Transverse colon (tissue), 4 donors: ENCODE data around the gene CCND3. TPM values are rescaled to one million over a fixed set of nuclear protein-coding genes. Genes with fewer than 3 reads are reported as not detected.

ENCODE experiments used
- DNase-seq: peaks from one replicate; pipeline ENCODE4 v3.0.0-alpha.2; 2019
- H3K27ac ChIP-seq, 4 donors: fragments of 200-600 bp; sonication (generic); 2 replicates each; pipeline ENCODE4 v1.5.1; 2016 to 2018; ENCODE audit warnings: inconsistent platforms in 4 of 4
- H3K27me3 ChIP-seq: fragments of 200-600 bp; sonication (generic); 2 replicates; pipeline ENCODE4 v1.5.1; 2017; ENCODE audit warnings: inconsistent platforms
- H3K36me3 ChIP-seq, 4 donors: fragments of 200-600 bp; sonication (generic); 2 replicates each; pipeline ENCODE4 v1.5.1; 2017 to 2019; ENCODE audit warnings: inconsistent platforms in 4 of 4
- H3K4me1 ChIP-seq, 4 donors: fragments of 200-600 bp; sonication (generic); 2 replicates each; pipeline ENCODE4 v1.5.1; 2017 to 2020; ENCODE audit warnings: inconsistent platforms in 4 of 4
- H3K4me3 ChIP-seq, 4 donors: fragments of 200-600 bp; sonication (generic); 1 replicate in 1 of 4; 2 replicates in 3 of 4; pipeline versions ENCODE4 v1.5.1 to v1.6.1; 2017 to 2019; ENCODE audit warnings: inconsistent platforms in 4 of 4
- H3K9me3 ChIP-seq, 2 donors: fragments of 200-600 bp; sonication (generic); 2 replicates each; pipeline ENCODE4 v1.5.1; 2017 to 2019; ENCODE audit warnings: inconsistent platforms in 2 of 2
- EP300 ChIP-seq: sonication (generic); formaldehyde crosslinking; IDR thresholded peaks from one replicate; pipeline ENCODE4 v1.6.1; 2017; ENCODE audit warnings: antibody characterized with exemption, low read depth
- POLR2A ChIP-seq: fragments of 450-650 bp; IDR thresholded peaks from one replicate; pipeline ENCODE4 v1.6.1; 2016; ENCODE audit warnings: antibody characterized with exemption, mild to moderate bottlenecking, moderate library complexity
- POLR2AphosphoS5 ChIP-seq, 3 donors: sonication (generic); formaldehyde crosslinking; IDR thresholded peaks; one replicate each; pipeline ENCODE4 v1.6.1; 2016; ENCODE audit warnings: antibody characterized with exemption in 3 of 3
- WGBS, 2 donors: methylation state at CpG; one replicate each; pipeline ENCODE4 v1.1.5; 2018; ENCODE audit warnings: low coverage in 1 of 2; 5-methylcytosine and 5-hydroxymethylcytosine counted together
- in situ Hi-C, 4 donors: fragments of 200-750 bp; cut with MboI; loops; one replicate each; pipeline versions ENCODE4 v1.15.0 to v1.15.1; 2017; ENCODE audit warnings: low sequenced_read_pairs in 3 of 4, low pct_ligation_motif_present in 1 of 4, low pct_unique_long_range_greater_than_20kb in 1 of 4
- intact Hi-C: fragments of 100-400 bp; cut with DNase I; formaldehyde crosslinking; loops from one replicate; pipeline ENCODE4 v1.15.1; 2023; ENCODE audit warnings: low total_unique reads
- total RNA-seq, 4 donors: library from RNA; depleted of rRNA; stranded (reverse); fragments of >200 nt; gene quantifications; one replicate each; pipeline ENCODE4 v1.1.0, GENCODE V29; 2016
- TF ChIP-seq, protein P1 (sequence below), 5 experiments: fragments of 200-600 bp in 3 of 5; fragments of 450-650 bp in 2 of 5; sonication (generic) in 3 of 5; IDR thresholded peaks; 1 replicate in 2 of 5; 2 replicates in 3 of 5; pipeline ENCODE4 v1.5.1; 2016 to 2017; ENCODE audit warnings: antibody characterized with exemption in 5 of 5, inconsistent platforms in 3 of 5, mild to moderate bottlenecking in 2 of 5, moderate library complexity in 1 of 5

CCND3 gene
- total RNA-seq, result 100 to 1,000 TPM in 1 of 4 donors, 10 to 100 TPM in 3; 55.3 to 178 (median 75.6) TPM

DNA sequence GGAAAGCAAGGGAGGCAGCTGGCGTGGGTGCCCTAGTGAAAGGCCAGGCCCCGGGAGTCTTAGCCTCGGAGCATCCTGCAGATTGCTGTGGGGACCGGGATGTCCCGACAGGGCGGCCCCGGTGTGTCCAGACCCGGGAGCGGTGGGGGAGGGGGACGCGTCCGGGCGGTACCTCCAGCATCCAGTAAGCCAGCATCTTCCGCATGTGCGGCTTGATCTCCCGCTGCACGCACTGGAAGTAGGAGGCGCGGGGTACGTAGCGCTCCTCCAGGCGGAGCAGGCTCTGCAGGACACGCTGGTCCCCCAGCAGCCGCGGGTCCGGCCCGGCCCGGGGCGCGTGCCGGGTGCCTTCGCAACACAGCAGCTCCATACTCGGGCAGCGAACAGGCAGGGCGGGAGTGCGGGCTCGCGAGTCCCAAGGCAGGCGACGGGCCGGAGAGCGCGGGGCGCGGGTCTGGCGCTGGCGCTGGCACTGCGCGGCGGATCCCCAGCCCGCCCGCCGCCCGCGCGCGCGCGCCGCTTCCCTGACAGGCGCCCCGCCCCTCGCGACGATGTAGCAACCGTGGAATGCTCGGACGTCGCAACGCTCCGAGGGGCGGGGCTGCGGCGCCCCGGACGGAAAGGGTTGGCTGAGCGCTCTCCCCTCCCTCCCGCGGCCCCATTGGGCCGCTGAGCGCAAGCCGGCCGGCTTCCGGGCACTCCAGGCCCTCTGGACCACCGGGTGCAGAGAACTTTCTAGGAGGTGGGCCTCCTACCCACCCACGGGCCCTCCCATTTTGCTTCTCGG lies at the start of gene CCND3:
CCND3 (minus strand) TSS at position 529 of the 787 bp plus-strand sequence; CDS start at position 370, 159 bp downstream.
- Histone ChIP-seq H3K27ac (peak within 1 kb of the TSS; percentile 84 to 95 (median 94)), H3K9me3 (no peaks in the 10 kb centered on the region), H3K36me3 (no peaks in the 10 kb centered on the region), H3K4me3 (peak within 1 kb of the TSS; percentile 75 to 84 (median 80)), H3K4me1 (peaks cover 29 to 47% (median 41%) of the 10 kb centered on the region in 4 donors), H3K27me3 (no peaks in the 10 kb centered on the region)
- intact Hi-C loops, result no loop called here
- TF ChIP-seq POLR2AphosphoS5 (IDR thresholded peaks at IDR 0.05) (peak; percentile 45 to 53 (median 53)), EP300 (no peak)
- DNase-seq, result peak; percentile 93
- WGBS, 2 donors, result 0% methylated on average over 40 of the region's 87 CpGs; no CpG with 5 or more reads in 1 of the 2 donors
- in situ Hi-C loops, result loop anchor here in 2 of 4 donors (10.0 to 25.0 kb wide), 2 partner anchors 103 to 271 kb away; partner anchors contain the start of gene MRPS10 (in 1 of the 2)

DNA sequence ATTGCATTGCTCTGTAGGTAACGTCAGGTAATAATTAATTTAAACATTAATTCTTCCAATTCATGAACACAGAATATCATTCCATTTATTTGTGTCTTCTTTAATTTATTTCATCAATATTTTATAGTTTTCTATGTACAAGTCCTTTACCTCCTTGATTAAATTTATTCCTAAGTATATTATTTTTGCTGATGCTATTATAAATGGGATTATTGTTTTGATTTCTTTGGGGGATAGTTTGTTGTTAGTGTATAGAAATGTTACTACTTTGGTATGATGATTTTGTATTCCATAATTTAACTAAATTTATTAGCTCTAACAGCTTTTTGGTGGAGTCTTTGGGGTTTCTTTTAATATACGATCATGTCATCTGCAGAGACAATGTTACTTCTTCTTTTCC lies 44.7 kb upstream of the CCND3 start:
- Histone ChIP-seq H3K27ac (no peak overlapping the region), H3K4me1 (no peaks in the 10 kb centered on the region), H3K27me3 (no peaks in the 10 kb centered on the region), H3K9me3 (no peaks in the 10 kb centered on the region), H3K36me3 (no peaks in the 10 kb centered on the region), H3K4me3 (no peak overlapping the region)
- in situ Hi-C loops (no loop called here), intact Hi-C loops (no loop called here)
- 99 to 100% methylated on average over 1 to 2 of the region's 2 CpGs for WGBS, 2 donors
- no peak for DNase-seq
- TF ChIP-seq, protein P1, sequence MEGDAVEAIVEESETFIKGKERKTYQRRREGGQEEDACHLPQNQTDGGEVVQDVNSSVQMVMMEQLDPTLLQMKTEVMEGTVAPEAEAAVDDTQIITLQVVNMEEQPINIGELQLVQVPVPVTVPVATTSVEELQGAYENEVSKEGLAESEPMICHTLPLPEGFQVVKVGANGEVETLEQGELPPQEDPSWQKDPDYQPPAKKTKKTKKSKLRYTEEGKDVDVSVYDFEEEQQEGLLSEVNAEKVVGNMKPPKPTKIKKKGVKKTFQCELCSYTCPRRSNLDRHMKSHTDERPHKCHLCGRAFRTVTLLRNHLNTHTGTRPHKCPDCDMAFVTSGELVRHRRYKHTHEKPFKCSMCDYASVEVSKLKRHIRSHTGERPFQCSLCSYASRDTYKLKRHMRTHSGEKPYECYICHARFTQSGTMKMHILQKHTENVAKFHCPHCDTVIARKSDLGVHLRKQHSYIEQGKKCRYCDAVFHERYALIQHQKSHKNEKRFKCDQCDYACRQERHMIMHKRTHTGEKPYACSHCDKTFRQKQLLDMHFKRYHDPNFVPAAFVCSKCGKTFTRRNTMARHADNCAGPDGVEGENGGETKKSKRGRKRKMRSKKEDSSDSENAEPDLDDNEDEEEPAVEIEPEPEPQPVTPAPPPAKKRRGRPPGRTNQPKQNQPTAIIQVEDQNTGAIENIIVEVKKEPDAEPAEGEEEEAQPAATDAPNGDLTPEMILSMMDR (IDR thresholded peaks at IDR 0.05), result no peak
- no peak for TF ChIP-seq POLR2AphosphoS5 (IDR thresholded peaks at IDR 0.05)
- TF ChIP-seq POLR2A, result no peak
- no peak for TF ChIP-seq EP300

DNA sequence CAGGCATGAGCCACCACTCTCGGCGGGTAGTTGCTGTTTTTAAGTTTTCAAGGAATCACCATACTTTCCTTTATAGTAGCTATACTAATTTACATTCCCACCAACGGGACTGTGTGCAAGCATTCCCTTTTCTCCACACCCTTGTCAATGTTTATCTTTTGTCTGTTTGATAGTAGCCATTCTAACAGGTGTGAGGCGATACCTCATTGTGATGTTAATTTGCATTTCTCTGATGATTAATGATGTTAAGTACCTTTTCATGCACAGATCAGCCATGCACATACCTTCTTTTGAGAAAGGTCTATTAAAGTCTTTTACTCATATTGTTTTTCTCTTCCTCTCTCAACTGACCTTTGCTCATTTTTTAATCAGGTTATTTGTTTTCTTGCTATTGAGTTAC lies 43.0 kb upstream of the CCND3 start:
- no peak for TF ChIP-seq POLR2AphosphoS5 (IDR thresholded peaks at IDR 0.05)
- no peak for TF ChIP-seq EP300
- TF ChIP-seq, protein P1 (IDR thresholded peaks at IDR 0.05), result no peak
- in situ Hi-C loops (no loop called here), intact Hi-C loops (no loop called here)
- H3K27ac ChIP-seq, result no peak overlapping the region
- H3K27me3 ChIP-seq, result no peaks in the 10 kb centered on the region
- H3K4me3 ChIP-seq, result no peak overlapping the region
- no peaks in the 10 kb centered on the region for H3K9me3 ChIP-seq
- H3K4me1 ChIP-seq, result no peaks in the 10 kb centered on the region
- H3K36me3 ChIP-seq, result no peaks in the 10 kb centered on the region
- 0 to 47% methylated on average over 1 to 4 of the region's 4 CpGs for WGBS, 2 donors
- DNase-seq, result no peak

DNA sequence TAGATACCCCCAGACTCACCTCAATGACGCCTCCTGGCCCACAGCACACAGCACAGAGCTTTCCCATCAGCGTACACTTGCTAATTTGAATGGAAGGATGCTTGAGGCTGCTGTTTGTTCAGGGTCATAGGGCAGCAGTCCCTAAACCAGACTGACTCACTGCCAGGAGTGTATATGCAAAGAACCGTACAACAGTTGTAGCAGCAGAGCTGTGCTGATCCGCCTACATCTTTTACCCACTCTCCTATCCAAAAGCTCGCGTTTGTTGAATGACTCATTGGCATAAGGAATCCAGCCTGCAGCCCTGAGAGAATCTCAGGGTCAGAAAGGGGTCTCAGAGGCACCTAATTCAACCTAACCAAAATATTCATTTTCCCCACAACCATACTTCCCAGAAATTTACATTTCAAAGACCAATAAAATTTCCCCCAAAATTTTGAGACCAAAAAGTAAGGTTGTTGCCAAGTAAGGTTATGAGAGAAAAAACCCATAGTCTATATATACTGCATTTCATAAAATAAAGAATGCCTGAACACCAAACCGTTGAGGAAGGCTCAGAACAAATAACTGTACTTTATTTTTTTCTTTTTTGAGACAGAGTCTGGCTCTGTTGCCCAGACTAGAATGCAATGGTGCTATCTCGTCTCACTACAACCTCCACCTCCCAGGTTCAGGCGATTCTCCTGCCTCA lies 35.3 kb upstream of the CCND3 start:
- in situ Hi-C loops, result no loop called here
- Histone ChIP-seq H3K4me3 (no peak overlapping the region), H3K4me1 (no peaks in the 10 kb centered on the region), H3K27ac (no peak overlapping the region), H3K36me3 (no peaks in the 10 kb centered on the region), H3K27me3 (no peaks in the 10 kb centered on the region), H3K9me3 (no peaks in the 10 kb centered on the region)
- TF ChIP-seq EP300, result no peak
- TF ChIP-seq, protein P1 (IDR thresholded peaks at IDR 0.05), result no peak
- TF ChIP-seq POLR2A, result no peak
- no peak for TF ChIP-seq POLR2AphosphoS5 (IDR thresholded peaks at IDR 0.05)
- intact Hi-C loops, result no loop called here
- DNase-seq, result no peak
- 61 to 86% methylated on average over 5 to 9 of the region's 9 CpGs for WGBS, 2 donors
